NB4 (cell line): ENCODE data around the gene NRG4.

Experiments
- DNase-seq: peaks from one replicate; pipeline ENCODE4 v3.0.0; 2010; ENCODE audit warnings: low read depth
- H3K4me3 ChIP-seq: one replicate; pipeline ENCODE4 v1.5.1; 2011; ENCODE audit warnings: mild to moderate bottlenecking, low read depth, low read length, moderate library complexity
- MAX ChIP-seq: IDR thresholded peaks from 2 replicates; pipeline ENCODE4 v1.6.1; 2011; ENCODE audit warnings: low read depth, low read length
- MYC ChIP-seq: IDR thresholded peaks from 2 replicates; pipeline ENCODE4 v1.6.1; 2011; ENCODE audit warnings: low read depth, low read length
- POLR2A ChIP-seq: IDR thresholded peaks from 2 replicates; pipeline ENCODE4 v1.6.1; 2011; ENCODE audit warnings: mild to moderate bottlenecking; ENCODE audit not compliant: insufficient read length; ENCODE audit errors: extremely low read depth
- TF ChIP-seq, protein P1 (sequence below): IDR thresholded peaks from one replicate; pipeline ENCODE4 v1.5.1; 2012; ENCODE audit warnings: low read depth, low read length

Gene NRG4

GRCh38 chr15:75903331-75904239, 108.6 kb downstream of the NRG4 start, which contains the start of gene FBXO22:
Gene FBXO22, plus strand, starts transcription at chr15:75903878. Its CDS starts 86 bp downstream, at chr15:75903964.
- peak within 1 kb of the TSS; percentile 92 for H3K4me3 ChIP-seq
- DNase-seq: peak; percentile 96
- TF ChIP-seq POLR2A (peak; percentile 91), MYC (peak; percentile 79), MAX (peak; percentile 71; the same call in 1 of the 2 replicates)
- TF ChIP-seq, protein P1, sequence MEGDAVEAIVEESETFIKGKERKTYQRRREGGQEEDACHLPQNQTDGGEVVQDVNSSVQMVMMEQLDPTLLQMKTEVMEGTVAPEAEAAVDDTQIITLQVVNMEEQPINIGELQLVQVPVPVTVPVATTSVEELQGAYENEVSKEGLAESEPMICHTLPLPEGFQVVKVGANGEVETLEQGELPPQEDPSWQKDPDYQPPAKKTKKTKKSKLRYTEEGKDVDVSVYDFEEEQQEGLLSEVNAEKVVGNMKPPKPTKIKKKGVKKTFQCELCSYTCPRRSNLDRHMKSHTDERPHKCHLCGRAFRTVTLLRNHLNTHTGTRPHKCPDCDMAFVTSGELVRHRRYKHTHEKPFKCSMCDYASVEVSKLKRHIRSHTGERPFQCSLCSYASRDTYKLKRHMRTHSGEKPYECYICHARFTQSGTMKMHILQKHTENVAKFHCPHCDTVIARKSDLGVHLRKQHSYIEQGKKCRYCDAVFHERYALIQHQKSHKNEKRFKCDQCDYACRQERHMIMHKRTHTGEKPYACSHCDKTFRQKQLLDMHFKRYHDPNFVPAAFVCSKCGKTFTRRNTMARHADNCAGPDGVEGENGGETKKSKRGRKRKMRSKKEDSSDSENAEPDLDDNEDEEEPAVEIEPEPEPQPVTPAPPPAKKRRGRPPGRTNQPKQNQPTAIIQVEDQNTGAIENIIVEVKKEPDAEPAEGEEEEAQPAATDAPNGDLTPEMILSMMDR: no peak

- no peak overlapping the region for H3K4me3 ChIP-seq
- no peak for TF ChIP-seq MAX
- DNase-seq: no peak
Measured at GRCh38 chr15:75902129-75902557, 110.1 kb downstream of the NRG4 start.

DNA sequence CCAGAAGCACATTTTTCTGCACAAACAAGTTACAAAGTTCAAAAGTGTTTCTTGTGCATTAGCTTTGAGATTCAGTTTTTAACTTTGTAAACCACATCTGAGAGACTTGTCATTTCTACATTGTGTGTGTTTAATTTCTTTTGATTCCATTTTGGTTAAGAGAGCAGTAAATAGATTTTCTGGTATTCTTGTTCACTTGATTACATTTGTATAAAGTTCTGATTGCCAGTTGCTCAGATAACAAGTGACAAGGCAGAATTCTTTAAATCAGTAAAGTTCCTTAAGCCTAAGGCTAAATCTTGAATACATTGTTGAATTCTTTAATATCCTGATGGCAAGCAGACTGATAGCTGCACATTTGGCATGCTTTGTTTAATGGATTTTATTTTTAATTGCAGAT, 111.6 kb downstream of the NRG4 start:
- DNase-seq: no peak
- TF ChIP-seq, protein P1: no peak
- no peak for TF ChIP-seq POLR2A
- TF ChIP-seq MYC: no peak
- no peak for TF ChIP-seq MAX
- no peak overlapping the region for H3K4me3 ChIP-seq

DNA sequence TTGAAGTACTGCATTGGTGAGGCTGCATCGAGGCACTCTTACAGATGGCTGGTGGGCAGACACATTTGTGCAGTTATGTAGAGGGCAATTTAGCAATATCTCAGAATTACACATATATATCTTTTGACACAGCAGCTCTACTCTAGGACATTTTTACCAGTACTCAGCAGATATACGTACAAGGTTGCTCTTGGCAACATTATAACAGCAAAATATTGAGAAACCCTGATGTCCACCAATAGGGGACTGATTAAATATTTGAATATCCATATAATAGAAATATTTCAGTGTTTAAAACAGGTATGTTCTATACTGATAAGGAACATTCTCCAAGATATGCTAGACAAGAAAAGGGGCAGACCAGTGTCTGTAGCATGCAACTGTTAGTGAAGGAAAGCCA, 116.5 kb downstream of the NRG4 start:
- DNase-seq: no peak
- no peak overlapping the region for H3K4me3 ChIP-seq
- TF ChIP-seq, protein P1: no peak
- TF ChIP-seq MYC: no peak
- TF ChIP-seq MAX: no peak
- TF ChIP-seq POLR2A: no peak

- H3K4me3 ChIP-seq: no peak overlapping the region
- TF ChIP-seq MYC (no peak), MAX (no peak), POLR2A (no peak)
- TF ChIP-seq, protein P1: no peak
- DNase-seq: peak; percentile 84
Measured at GRCh38 chr15:75891895-75892294, 120.3 kb downstream of the NRG4 start.
